Measurements from ENCODE around the gene RRP36. TPM values are rescaled to one million over a fixed set of nuclear protein-coding genes. Genes with fewer than 3 reads are reported as not detected.

RRP36 gene, protein sequence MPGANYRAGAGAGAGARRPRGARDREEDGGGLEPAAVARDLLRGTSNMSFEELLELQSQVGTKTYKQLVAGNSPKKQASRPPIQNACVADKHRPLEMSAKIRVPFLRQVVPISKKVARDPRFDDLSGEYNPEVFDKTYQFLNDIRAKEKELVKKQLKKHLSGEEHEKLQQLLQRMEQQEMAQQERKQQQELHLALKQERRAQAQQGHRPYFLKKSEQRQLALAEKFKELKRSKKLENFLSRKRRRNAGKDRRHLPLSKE
- total RNA-seq (10 to 100 TPM; 21.4 to 35.3 (median 25.6) TPM), polyA plus RNA-seq (10 to 100 TPM; 19.4 to 43.6 TPM)
- long read RNA-seq, donor 1, transcript RRP36-201 (7 exons, 1,159 nt), result major isoform, 16 of 23 reads
- long read RNA-seq, donor 1, partial matches to known transcripts, result 1 of 23 reads
- long read RNA-seq, donor 1, other reads (novel, unspliced or antisense), result 6 of 23 reads
- long read RNA-seq, donor 2, transcript RRP36-201 (7 exons, 1,159 nt), result major isoform, 11 of 17 reads
- long read RNA-seq, donor 2, partial matches to known transcripts, result 1 of 17 reads
- long read RNA-seq, donor 2, other reads (novel, unspliced or antisense), result 5 of 17 reads
- long read RNA-seq, donor 3, partial matches to known transcripts, result 1 of 1 reads
- long read RNA-seq, donor 3, other reads (novel, unspliced or antisense), result 0 of 1 reads

- ATAC-seq (peak; percentile 71 to 91 (median 84)), DNase-seq (peak; percentile 77 to 85)
- Histone ChIP-seq H3K9me3 (no peaks in the 10 kb centered on the region), H3K4me1 (peaks cover 5 to 67% (median 45%) of the 10 kb centered on the region in 9 donors), H3K27me3 (no peaks in the 10 kb centered on the region), H3K4me3 (peak within 1 kb of the TSS; percentile 86 to 99 (median 94)), H3K36me3 (peaks cover 0 to 77% (median 34%) of the 10 kb centered on the region in 9 donors), H3K27ac (peak within 1 kb of the TSS; percentile 64 to 97 (median 90))
- intact Hi-C loops (cut with DNase I), result loop anchor here in 1 of 10 donors (5.0 kb wide), 1 partner anchor 36 kb away; the partner anchor contains the start of genes KLC4 and MRPL2
- 1% methylated on average over 56 of the region's 56 CpGs for WGBS, 2 donors
- TF ChIP-seq, protein P1, sequence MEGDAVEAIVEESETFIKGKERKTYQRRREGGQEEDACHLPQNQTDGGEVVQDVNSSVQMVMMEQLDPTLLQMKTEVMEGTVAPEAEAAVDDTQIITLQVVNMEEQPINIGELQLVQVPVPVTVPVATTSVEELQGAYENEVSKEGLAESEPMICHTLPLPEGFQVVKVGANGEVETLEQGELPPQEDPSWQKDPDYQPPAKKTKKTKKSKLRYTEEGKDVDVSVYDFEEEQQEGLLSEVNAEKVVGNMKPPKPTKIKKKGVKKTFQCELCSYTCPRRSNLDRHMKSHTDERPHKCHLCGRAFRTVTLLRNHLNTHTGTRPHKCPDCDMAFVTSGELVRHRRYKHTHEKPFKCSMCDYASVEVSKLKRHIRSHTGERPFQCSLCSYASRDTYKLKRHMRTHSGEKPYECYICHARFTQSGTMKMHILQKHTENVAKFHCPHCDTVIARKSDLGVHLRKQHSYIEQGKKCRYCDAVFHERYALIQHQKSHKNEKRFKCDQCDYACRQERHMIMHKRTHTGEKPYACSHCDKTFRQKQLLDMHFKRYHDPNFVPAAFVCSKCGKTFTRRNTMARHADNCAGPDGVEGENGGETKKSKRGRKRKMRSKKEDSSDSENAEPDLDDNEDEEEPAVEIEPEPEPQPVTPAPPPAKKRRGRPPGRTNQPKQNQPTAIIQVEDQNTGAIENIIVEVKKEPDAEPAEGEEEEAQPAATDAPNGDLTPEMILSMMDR (IDR thresholded peaks at IDR 0.05), result no peak
These were observed at the start of gene RRP36 for GRCh38 chr6:43021270-43022047. Gene RRP36 (plus strand): TSS chr6:43021623. CDS start chr6:43021655, 32 bp downstream.

DNA sequence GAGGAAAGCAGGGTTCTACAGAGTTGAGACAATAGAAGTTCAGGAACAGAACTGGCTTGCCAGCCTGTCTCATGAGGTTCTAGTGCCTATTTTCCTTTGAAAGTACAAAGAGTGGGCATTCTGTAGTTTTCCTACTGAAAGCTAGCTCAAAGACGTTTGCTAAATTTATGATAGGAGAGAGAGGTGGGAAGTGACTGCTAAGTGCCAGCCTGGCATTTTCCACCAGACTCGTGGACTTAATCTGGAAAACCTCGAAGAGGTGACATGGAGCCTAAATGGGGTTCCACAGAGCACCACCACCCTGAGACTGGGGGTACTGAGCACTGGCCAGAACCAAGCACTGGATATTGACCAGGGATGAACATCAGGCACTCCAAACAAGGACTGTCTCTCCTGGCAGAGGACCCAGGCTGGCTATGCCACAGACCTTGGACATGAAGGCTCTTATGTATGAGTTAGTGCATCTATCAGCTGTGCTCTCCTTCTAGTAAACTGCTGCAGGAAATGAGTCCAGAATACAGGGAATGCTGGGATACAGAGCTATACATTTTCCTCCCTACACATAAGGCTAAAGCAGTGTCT, 49.6 kb upstream of the RRP36 start:
- H3K27ac ChIP-seq, result no peak overlapping the region
- ATAC-seq (no peak), DNase-seq (no peak)
- no peaks in the 10 kb centered on the region for H3K9me3 ChIP-seq
- H3K4me3 ChIP-seq, result no peak overlapping the region
- no peaks in the 10 kb centered on the region for H3K27me3 ChIP-seq
- peaks cover 0 to 20% (median 7%) of the 10 kb centered on the region in 9 donors for H3K4me1 ChIP-seq
- WGBS, 2 donors, result 69% methylated on average over 3 of the region's 3 CpGs
- intact Hi-C loops (cut with DNase I), result loop anchor here in 3 of 10 donors (2.0 to 10.0 kb wide), 3 partner anchors 37 to 67 kb away; no protein-coding TSS in a partner anchor
- TF ChIP-seq, protein P1 (IDR thresholded peaks at IDR 0.05), result no peak
- H3K36me3 ChIP-seq, result peaks cover 0 to 62% (median 21%) of the 10 kb centered on the region in 9 donors

DNA sequence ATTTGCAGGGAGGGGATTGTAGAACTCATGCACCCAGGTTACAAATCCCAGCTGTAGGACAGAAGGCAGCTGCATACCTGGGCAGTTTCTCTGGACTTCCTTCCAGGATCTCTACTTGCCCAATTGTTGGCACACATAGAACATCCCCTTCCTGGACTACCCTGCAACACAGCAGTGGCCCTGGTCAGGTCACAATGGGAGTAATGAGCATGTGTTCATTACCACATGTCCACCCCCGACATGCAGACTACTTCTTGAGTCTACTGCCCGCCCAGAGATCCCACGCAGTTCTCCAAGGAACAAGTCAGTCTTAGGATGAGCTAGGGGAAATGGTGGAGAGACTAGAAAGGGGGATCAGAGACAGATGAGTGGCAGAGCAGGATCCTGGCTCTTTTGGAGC, 47.5 kb upstream of the RRP36 start:
- TF ChIP-seq, protein P1 (IDR thresholded peaks at IDR 0.05), result no peak
- Histone ChIP-seq H3K27me3 (no peaks in the 10 kb centered on the region), H3K9me3 (no peaks in the 10 kb centered on the region), H3K4me1 (peaks cover 3 to 35% (median 21%) of the 10 kb centered on the region in 9 donors), H3K27ac (no peak overlapping the region), H3K36me3 (peaks cover 0 to 41% (median 8%) of the 10 kb centered on the region in 9 donors), H3K4me3 (no peak overlapping the region)
- intact Hi-C loops (cut with DNase I), result loop anchor here in 2 of 10 donors (5.0 to 10.0 kb wide), 2 partner anchors 42 to 69 kb away; no protein-coding TSS in a partner anchor
- DNase-seq (no peak), ATAC-seq (no peak)
- WGBS, 2 donors, result 90 to 92% methylated on average over 3 of the region's 3 CpGs
